PC-9 (cell line): ENCODE measurements around the gene BFSP2. TPM values are rescaled to one million over a fixed set of nuclear protein-coding genes. Genes with fewer than 3 reads are reported as not detected.

Experiments used
- BruUV-seq: library from RNA; stranded (reverse); fragments of 400-500 nt; replicated peaks from 2 replicates; lab custom pipeline; 2021; lab: Mats Ljungman, UMichigan
- CTCF ChIA-PET: fragments of 300-600 bp; sonication (Branson Sonifier 250); formaldehyde crosslinking; loops from one replicate; lab custom pipeline; 2022; ENCODE audit warnings: antibody characterized with exemption; lab: Charles Lee
- POLR2A ChIA-PET: fragments of 300-600 bp; sonication (Branson Sonifier 250); formaldehyde crosslinking; loops from one replicate; lab custom pipeline; 2022; ENCODE audit warnings: antibody characterized with exemption; ENCODE audit not compliant: unreplicated experiment; lab: Charles Lee
- DNase-seq, 2 experiments: peaks; one replicate each; pipeline versions ENCODE4 v3.0.0 to v3.0.0-alpha.2; 2015 to 2022; ENCODE audit warnings: mixed read lengths in 1 of 2
- H2AFZ ChIP-seq: fragments of 200-600 bp; sonication (generic); 2 replicates; pipeline ENCODE4 v1.8.1; 2017; ENCODE audit warnings: antibody characterized with exemption
- H3F3A ChIP-seq: fragments of 200-600 bp; sonication (generic); 2 replicates; pipeline ENCODE4 v1.8.1; 2017; ENCODE audit warnings: antibody characterized with exemption, mild to moderate bottlenecking, low read depth; ENCODE audit not compliant: insufficient read depth
- H3K27ac ChIP-seq: fragments of 200-600 bp; sonication (generic); 2 replicates; pipeline ENCODE4 v1.6.1; 2016; ENCODE audit warnings: mixed run types
- H3K27me3 ChIP-seq: fragments of 200-600 bp; sonication (generic); 2 replicates; pipeline ENCODE4 v1.6.1; 2016; ENCODE audit warnings: low read depth, mixed run types; ENCODE audit not compliant: insufficient read depth
- H3K36me3 ChIP-seq: fragments of 200-600 bp; sonication (generic); 2 replicates; pipeline ENCODE4 v1.6.1; 2016; ENCODE audit warnings: low read depth, mixed run types
- H3K4me1 ChIP-seq: fragments of 200-600 bp; sonication (generic); replicated peaks from 2 replicates; pipeline ENCODE4 v1.6.1; 2016; ENCODE audit warnings: mixed run types; ENCODE audit not compliant: insufficient read depth
- H3K4me2 ChIP-seq: fragments of 200-600 bp; sonication (generic); 2 replicates; pipeline ENCODE4 v1.6.1; 2017; ENCODE audit warnings: mixed run types
- H3K4me3 ChIP-seq: fragments of 200-600 bp; sonication (generic); 2 replicates; pipeline ENCODE4 v1.6.1; 2016; ENCODE audit warnings: mixed run types
- H3K79me2 ChIP-seq: fragments of 200-600 bp; sonication (generic); 2 replicates; pipeline ENCODE4 v1.6.1; 2017; ENCODE audit warnings: low read depth, mixed run types
- H3K9me2 ChIP-seq: fragments of 200-600 bp; sonication (generic); 2 replicates; pipeline ENCODE4 v1.8.1; 2017; ENCODE audit warnings: mild to moderate bottlenecking; ENCODE audit not compliant: insufficient read depth
- H3K9me3 ChIP-seq: fragments of 200-600 bp; sonication (generic); 2 replicates; pipeline ENCODE4 v1.8.1; 2016; ENCODE audit warnings: low read depth; ENCODE audit not compliant: insufficient read depth
- H4K20me1 ChIP-seq: fragments of 200-600 bp; sonication (generic); 2 replicates; pipeline ENCODE4 v1.8.1; 2017; ENCODE audit not compliant: insufficient read depth
- EZH2 ChIP-seq: fragments of 200-600 bp; sonication (generic); IDR thresholded peaks from 2 replicates; pipeline ENCODE4 v1.8.0; 2017; ENCODE audit warnings: antibody characterized with exemption, low read depth
- intact Hi-C: fragments of 100-400 bp; cut with micrococcal nuclease; formaldehyde crosslinking; loops from one replicate; pipeline ENCODE4 v1.10.0; 2022; ENCODE audit not compliant: unreplicated experiment
- total RNA-seq: library from RNA; stranded (reverse); gene quantifications from 2 replicates; pipeline ENCODE4 v1.2.3, GENCODE V29; 2021
- TF ChIP-seq, protein P1 (sequence below): fragments of 200-600 bp; sonication (generic); conservative IDR thresholded peaks from 2 replicates; pipeline ENCODE4 v1.6.1; 2017; ENCODE audit warnings: mixed run types, antibody characterized with exemption, mild to moderate bottlenecking, moderate library complexity

Gene BFSP2
- total RNA-seq, 1 experiment from 2014 or later: not detected

DNA sequence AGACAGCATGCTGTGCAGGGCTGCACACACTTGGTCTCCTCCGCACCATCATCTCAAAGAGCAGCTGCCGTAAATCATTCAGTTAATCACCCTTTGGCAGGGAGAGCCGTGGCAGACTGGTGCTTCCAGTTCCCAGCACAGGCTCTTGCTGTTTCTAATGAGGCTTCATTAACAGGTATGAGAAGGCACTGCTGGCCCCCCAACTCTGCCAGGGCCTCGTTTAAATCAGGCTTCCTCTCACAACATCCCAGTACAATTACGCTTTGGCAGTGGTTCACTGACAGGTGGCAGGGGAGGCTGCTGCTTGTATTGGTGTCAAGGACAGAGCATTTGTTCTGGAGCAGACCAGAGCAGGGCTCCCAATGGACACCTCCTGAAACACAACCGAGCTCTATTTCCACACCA is 77.1 kb downstream of the BFSP2 start:
- Histone ChIP-seq H3K4me1 (peaks cover 20% of the 10 kb centered on the region), H4K20me1 (no peaks in the 10 kb centered on the region), H3K36me3 (no peaks in the 10 kb centered on the region), H3F3A (peaks cover 17% of the 10 kb centered on the region), H3K9me2 (no peaks in the 10 kb centered on the region), H3K4me2 (no peak overlapping the region), H3K9me3 (peaks cover 10% of the 10 kb centered on the region), H2AFZ (no peak overlapping the region), H3K27ac (no peak overlapping the region), H3K27me3 (no peaks in the 10 kb centered on the region), H3K4me3 (no peak overlapping the region), H3K79me2 (no peaks in the 10 kb centered on the region)
- DNase-seq: no peak
- intact Hi-C loops: no loop called here
- TF ChIP-seq EZH2: no peak
- TF ChIP-seq, protein P1, sequence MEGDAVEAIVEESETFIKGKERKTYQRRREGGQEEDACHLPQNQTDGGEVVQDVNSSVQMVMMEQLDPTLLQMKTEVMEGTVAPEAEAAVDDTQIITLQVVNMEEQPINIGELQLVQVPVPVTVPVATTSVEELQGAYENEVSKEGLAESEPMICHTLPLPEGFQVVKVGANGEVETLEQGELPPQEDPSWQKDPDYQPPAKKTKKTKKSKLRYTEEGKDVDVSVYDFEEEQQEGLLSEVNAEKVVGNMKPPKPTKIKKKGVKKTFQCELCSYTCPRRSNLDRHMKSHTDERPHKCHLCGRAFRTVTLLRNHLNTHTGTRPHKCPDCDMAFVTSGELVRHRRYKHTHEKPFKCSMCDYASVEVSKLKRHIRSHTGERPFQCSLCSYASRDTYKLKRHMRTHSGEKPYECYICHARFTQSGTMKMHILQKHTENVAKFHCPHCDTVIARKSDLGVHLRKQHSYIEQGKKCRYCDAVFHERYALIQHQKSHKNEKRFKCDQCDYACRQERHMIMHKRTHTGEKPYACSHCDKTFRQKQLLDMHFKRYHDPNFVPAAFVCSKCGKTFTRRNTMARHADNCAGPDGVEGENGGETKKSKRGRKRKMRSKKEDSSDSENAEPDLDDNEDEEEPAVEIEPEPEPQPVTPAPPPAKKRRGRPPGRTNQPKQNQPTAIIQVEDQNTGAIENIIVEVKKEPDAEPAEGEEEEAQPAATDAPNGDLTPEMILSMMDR: no peak
- POLR2A ChIA-PET: no interaction called here
- CTCF ChIA-PET: no interaction called here
- BruUV-seq: no TSS peak

GRCh38 chr3:133477487-133477886 is 77.6 kb downstream of the BFSP2 start:
- Histone ChIP-seq H3F3A (peaks cover 17% of the 10 kb centered on the region), H2AFZ (no peak overlapping the region), H3K27ac (no peak overlapping the region), H3K4me1 (peaks cover 20% of the 10 kb centered on the region), H3K4me3 (no peak overlapping the region), H3K27me3 (no peaks in the 10 kb centered on the region), H3K9me3 (peaks cover 13% of the 10 kb centered on the region), H3K79me2 (no peaks in the 10 kb centered on the region), H3K36me3 (no peaks in the 10 kb centered on the region), H3K4me2 (no peak overlapping the region), H4K20me1 (no peaks in the 10 kb centered on the region), H3K9me2 (no peaks in the 10 kb centered on the region)
- intact Hi-C loops: no loop called here
- BruUV-seq: no TSS peak
- CTCF ChIA-PET: no interaction called here
- no peak for TF ChIP-seq EZH2
- TF ChIP-seq, protein P1: no peak
- DNase-seq: no peak
- POLR2A ChIA-PET: no interaction called here

GRCh38 chr3:133478624-133479023 is 78.8 kb downstream of the BFSP2 start:
- CTCF ChIA-PET: no interaction called here
- Histone ChIP-seq H2AFZ (no peak overlapping the region), H3K27ac (no peak overlapping the region), H3K9me3 (peaks cover 13% of the 10 kb centered on the region), H3K27me3 (no peaks in the 10 kb centered on the region), H3K4me1 (peaks cover 20% of the 10 kb centered on the region), H3K36me3 (no peaks in the 10 kb centered on the region), H4K20me1 (no peaks in the 10 kb centered on the region), H3K4me2 (no peak overlapping the region), H3K4me3 (no peak overlapping the region), H3K9me2 (no peaks in the 10 kb centered on the region), H3F3A (peaks cover 17% of the 10 kb centered on the region), H3K79me2 (no peaks in the 10 kb centered on the region)
- BruUV-seq: no TSS peak
- POLR2A ChIA-PET: no interaction called here
- no peak for DNase-seq
- intact Hi-C loops: no loop called here
- TF ChIP-seq EZH2: no peak
- TF ChIP-seq, protein P1: no peak
